ENCODE measurements around the gene PLEKHG1.
A peak's percentile ranks its signal among the peaks of the same experiment; 100 is the strongest.

PLEKHG1 gene

GRCh38 chr6:150599199-150600009 is at the start of gene PLEKHG1:
TSS of gene PLEKHG1 (plus strand) at chr6:150599885. CDS start at chr6:150733682, 133,797 bp downstream.
- peak; percentile 78 for DNase-seq

DNA sequence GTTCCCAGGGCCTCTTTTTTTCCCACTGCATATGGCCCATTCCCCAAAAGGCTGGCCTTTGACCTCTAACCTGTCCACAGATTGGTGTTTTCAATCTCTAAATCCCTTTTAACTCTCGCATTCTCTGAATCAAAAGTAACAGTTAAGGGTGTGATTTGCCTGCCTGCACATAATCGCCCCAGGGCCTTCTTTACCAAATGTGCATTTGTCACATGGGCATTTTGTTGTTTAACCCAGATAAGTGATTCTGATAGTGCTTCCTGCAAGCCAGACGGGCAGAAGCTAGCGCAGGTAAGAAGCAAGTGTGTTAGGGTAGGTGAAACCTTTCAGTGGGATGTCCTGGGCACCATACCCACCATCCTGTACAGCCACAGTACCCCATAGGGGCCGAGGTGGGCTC is 49.4 kb upstream of the PLEKHG1 start:
- DNase-seq = no peak

DNA sequence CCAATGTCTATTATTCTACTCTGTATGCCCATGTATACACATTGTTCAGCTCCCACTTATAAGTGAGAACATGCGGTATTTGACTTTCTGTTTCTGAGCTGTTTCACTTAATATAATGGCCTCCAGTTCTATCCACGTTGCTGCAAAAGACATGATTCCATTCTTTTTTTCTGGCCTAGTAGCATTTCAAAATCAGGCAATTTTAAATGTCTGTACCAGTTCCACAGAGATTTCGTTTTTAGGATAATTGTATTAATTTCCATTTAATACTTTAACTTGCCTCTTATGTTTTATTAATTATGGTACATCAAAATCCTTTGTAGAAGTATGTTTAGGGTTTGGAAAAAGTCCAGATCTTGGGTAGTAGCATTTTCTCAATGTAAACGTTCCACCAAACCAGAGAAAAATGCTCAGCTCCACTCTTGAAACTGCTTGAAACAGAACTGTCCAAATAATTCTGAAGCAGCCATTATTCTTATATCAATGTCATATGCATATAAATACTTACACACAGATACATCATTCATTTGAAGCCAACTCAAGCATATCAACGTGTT is 42.6 kb upstream of the PLEKHG1 start:
- DNase-seq = no peak

GRCh38 chr6:150560004-150560883 is 39.4 kb upstream of the PLEKHG1 start:
- DNase-seq = no peak

DNA sequence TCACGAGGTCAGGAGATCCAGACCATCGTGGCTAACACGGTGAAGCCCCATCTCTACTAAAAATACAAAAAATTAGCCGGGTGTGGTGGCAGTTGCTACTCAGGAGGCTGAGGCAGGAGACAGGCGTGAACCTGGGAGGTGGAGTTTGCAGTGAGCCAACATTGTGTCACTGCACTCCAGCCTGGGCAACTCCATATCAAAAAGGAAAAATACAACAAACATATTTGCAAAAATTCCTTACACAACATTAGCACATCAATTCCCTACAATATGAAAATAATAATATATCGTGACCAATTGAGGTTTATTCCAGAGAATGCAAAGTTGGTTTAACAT is 38.8 kb upstream of the PLEKHG1 start:
- DNase-seq = no peak

- DNase-seq = peak; percentile 25
Measured at GRCh38 chr6:150565945-150566344, 33.7 kb upstream of the PLEKHG1 start.

GRCh38 chr6:150566486-150566885 is 33.2 kb upstream of the PLEKHG1 start:
- DNase-seq = no peak

DNA sequence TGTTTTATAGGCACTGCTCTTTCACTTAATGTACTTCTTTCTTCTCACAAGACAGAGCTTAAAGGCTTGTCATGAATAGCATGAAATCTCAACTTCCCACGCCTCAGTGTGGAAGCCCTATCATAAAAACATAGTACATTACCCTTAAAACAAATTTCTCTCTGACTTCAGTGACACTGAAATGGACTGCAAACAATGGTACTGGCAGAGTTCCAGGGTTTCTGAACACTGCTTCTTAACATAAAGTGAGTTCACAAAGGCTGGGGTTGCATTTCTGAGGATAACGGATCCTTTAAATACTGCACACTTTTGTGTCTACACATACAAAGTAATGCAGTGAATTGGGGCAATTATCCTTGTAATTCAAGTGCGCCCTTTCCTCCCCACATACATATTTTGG is 32.3 kb upstream of the PLEKHG1 start:
- DNase-seq = peak; percentile 16

GRCh38 chr6:150567823-150568383 is 31.8 kb upstream of the PLEKHG1 start:
- DNase-seq = no peak

GRCh38 chr6:150568560-150568959 is 31.1 kb upstream of the PLEKHG1 start:
- no peak for DNase-seq

DNA sequence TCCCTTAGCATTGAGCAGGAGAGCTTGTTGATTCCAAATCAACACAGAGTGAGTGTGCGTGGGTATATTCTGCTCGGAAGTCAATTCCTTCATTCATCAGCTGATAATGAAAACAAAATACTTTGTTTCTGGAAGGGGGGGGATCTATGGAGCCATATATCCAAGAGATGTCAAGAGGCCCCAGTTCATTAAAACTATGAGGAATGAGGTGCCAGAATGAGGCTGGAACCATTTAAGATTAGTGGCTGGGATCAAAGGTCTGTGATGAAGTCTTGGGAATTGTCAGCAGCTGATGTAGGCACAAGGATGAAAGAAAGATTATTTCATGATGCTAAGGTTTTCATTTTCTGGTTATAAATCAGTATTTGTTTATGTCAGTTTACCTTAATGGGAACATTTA is 30.5 kb upstream of the PLEKHG1 start:
- no peak for DNase-seq

DNA sequence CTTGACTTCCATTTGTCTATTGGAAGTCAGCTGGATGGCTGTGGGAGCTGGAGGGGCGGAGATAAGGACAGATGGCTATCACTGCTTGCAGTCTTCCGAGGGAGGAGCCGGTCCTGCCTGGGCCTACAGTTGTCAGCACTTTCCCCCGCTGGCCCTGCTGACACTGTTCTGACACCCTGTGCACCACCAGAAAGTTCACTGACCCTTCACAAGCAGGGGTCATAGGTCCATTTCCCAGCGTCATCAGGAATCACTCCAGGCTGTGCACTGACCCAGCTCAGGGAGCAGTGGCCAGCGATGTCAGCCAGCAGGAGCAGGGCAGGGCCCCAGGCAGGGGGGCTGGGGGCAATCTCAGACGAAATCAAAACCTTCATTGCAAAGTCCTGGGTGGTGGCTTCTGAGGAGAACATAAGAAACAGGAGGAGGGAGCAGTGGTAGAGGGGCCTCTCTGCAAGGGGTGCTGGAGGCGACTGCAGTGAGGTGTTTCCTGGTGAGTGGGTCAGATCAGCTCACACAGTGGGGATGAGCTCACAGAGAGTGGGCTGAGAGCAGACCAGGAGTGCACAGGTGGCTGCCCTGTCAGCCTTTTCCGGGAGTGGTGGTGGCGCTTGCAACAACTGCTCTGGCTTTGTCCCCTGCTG is 26.5 kb upstream of the PLEKHG1 start:
- DNase-seq = no peak

DNA sequence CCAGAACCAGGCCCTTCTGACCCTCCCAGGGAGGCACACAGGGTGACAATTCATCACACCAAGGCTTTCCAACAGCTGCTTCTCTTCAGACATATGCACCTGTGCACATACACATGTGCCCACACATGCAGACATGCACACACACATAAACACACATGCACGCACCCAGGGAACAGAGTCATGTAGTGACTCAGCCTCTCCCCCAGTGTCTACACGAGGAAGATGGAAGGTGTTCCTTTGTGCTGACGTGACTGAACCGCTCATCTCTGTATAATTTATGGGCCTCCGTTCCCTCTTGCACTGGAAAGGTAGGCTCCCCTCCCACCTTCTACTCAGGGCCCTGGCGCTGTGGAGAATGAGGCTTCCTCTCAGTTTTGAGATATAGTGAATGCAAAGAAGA is 23.8 kb upstream of the PLEKHG1 start:
- no peak for DNase-seq

GRCh38 chr6:150576651-150577226 is 22.9 kb upstream of the PLEKHG1 start:
- DNase-seq = no peak

DNA sequence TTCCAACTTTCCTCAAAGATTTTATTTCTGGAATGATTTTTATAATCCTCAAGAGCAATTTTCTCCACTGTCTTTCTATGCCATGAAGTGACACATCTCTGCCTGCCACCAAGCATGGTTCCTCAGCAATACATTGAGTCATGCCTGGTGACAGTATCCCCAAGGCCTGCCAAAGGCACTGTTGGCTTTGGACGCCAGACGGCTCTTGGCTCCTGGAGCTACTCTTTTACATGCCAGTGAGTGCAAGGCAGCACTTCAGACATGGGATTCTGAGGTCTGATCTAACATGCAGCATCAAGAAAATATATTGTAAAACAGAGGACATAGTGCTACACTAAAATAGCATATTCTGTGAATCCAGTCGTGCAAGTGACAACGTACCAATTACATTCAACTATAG is 20.1 kb upstream of the PLEKHG1 start:
- DNase-seq = no peak

GRCh38 chr6:150580489-150580888 is 19.2 kb upstream of the PLEKHG1 start:
- DNase-seq = no peak

- no peak for DNase-seq
Measured at GRCh38 chr6:150584065-150584464, 15.6 kb upstream of the PLEKHG1 start.

DNA sequence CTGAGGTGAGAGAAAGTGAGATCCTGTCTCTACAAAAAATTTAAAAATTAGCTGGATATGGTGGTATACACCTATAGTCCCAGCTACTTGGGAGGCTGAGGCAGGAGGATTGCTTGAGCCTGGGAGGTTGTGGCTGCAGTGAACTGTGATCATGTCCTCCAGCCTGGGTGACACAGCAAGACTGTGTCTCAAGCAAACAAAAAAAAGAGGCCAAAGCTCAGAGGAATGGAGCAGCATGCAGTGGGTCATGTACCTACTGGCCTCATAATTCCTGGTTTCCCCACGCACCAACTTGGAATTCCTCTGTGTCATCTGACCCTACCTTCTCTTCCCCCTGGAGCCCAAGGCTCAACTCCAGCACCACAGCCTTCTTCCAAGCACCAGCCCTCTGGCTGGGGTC is 15.1 kb upstream of the PLEKHG1 start:
- no peak for DNase-seq

- DNase-seq = peak; percentile 37
Measured at GRCh38 chr6:150586850-150587359, 12.8 kb upstream of the PLEKHG1 start.

GRCh38 chr6:150587637-150588036 is 12.0 kb upstream of the PLEKHG1 start:
- no peak for DNase-seq

DNA sequence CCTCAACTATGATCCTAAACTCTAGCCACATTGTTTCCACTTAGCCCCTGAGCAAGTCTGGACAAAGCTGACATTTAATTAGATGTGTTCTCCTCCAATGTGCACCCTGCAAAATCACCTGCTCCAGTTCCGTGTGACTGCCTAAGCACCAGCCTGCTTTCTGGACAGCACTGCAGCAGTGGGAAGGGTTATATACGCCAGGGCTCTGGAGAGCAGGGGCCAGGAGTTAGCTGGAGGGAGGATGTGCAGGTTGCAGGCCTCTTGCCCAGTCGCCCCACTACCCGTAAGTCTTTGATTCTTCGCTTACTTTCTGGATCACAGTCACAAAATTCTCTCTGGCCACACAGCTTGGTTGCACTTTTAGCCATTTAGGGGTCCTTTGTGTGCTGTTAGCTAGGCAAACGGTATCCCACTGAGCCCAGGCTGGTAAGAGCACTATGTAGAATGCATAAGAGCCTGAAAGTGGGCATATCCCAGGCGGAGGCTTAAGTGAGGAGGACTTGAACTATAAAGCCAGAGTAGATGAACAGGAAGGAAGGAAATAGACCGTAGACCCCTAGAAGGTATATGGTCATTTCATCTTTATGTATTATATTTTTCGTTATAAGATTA is 10.7 kb upstream of the PLEKHG1 start:
- peak; percentile 88 for DNase-seq

DNA sequence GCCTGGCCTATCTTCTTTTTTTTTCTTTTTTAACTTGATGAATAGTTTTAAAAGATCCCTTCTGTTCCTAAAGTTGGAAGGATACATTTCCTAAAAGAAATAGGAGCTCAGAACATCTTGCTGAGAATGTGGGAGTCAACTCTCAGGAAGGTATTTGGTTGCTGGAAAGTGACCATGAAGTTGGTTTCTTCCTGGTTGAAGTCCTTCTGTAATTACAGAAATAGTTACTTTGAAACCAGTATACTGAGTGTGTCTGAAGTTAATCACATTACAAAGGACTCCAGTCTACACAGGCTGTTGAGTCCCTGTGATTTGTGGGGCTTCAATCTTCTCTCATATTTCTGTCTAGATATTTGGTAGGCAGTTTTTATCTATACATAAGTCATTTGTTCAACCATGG is 9.8 kb upstream of the PLEKHG1 start:
- DNase-seq = no peak
